K562 (cell line): ENCODE results near the gene KLK13. TPM values are rescaled to one million over a fixed set of nuclear protein-coding genes. Genes with fewer than 3 reads are reported as not detected.

ENCODE experiments used
- ATAC-seq: fragments of 200-7000 bp; cut with Tn5 transposase; 3 replicates; pipeline ENCODE4 v1.9.1; 2020; ENCODE audit warnings: moderate library complexity
- BruUV-seq: library from RNA; stranded (reverse); fragments of 400-500 nt; replicated peaks from 2 replicates; lab custom pipeline; 2021; lab: Mats Ljungman, UMichigan
- CTCF ChIA-PET: fragments of 300-600 bp; formaldehyde crosslinking; extraction: SDS; loops from one replicate; lab custom pipeline; 2021; ENCODE audit warnings: low intra/inter-chr PET ratio; lab: Yijun Ruan, JAX
- POLR2A ChIA-PET: fragments of 300-600, 350-650 bp; sonication (Branson Sonifier 250); formaldehyde crosslinking; extraction: SDS; loops from one replicate; lab custom pipeline; 2021; ENCODE audit warnings: antibody characterized with exemption, inconsistent platforms; lab: Yijun Ruan, JAX
- DNase-seq, 4 experiments: peaks; one replicate each; pipeline versions ENCODE4 v3.0.0 to v3.0.0-alpha.2; 2011 to 2018; ENCODE audit warnings: low spot score in 3 of 4, mixed read lengths in 3 of 4; ENCODE audit errors: extremely low read depth in 1 of 4
- FAIRE-seq: peaks from 2 replicates; lab custom pipeline; 2011; peaks lifted over from hg19 to GRCh38; lab: Jason Lieb, UNC
- H2AFZ ChIP-seq: 2 replicates; pipeline ENCODE4 v1.6.0; 2011; ENCODE audit warnings: low read depth, low read length, control low read depth, inconsistent platforms
- H3K27ac ChIP-seq: fragments of 200-600 bp; 3 replicates; pipeline ENCODE4 v1.8.0; 2011; ENCODE audit warnings: low read depth, mild to moderate bottlenecking, control low read depth, inconsistent platforms, low read length, moderate library complexity, mixed read lengths; ENCODE audit errors: extremely low read depth
- H3K27me3 ChIP-seq, 2 experiments: fragments of 300-600 bp in 1 of 2; 2 replicates in 1 of 2; 3 replicates in 1 of 2; pipeline versions ENCODE4 v1.6.0 to v1.8.0; 2011; ENCODE audit warnings: inconsistent platforms in 2 of 2, low read length in 2 of 2, mild to moderate bottlenecking in 1 of 2, mixed read lengths in 1 of 2, moderate library complexity in 1 of 2; ENCODE audit not compliant: control insufficient read depth in 2 of 2, insufficient read depth in 2 of 2
- H3K36me3 ChIP-seq: fragments of 300-600 bp; 3 replicates; pipeline ENCODE4 v1.8.0; 2011; ENCODE audit warnings: mild to moderate bottlenecking, low read length, inconsistent platforms; ENCODE audit not compliant: control insufficient read depth, insufficient read depth
- H3K4me1 ChIP-seq, 2 experiments: fragments of 200-600 bp in 1 of 2; replicated peaks in 1 of 2; 2 replicates in 1 of 2; 3 replicates in 1 of 2; pipeline versions ENCODE4 v1.5.1 to v1.8.0; 2011; ENCODE audit warnings: inconsistent platforms in 2 of 2, low read length in 2 of 2, mild to moderate bottlenecking in 1 of 2, mixed read lengths in 1 of 2, moderate library complexity in 1 of 2; ENCODE audit not compliant: control insufficient read depth in 2 of 2, insufficient read depth in 2 of 2
- H3K4me2 ChIP-seq: 2 replicates; pipeline ENCODE4 v1.6.1; 2011; ENCODE audit warnings: low read length, control low read depth, inconsistent platforms, mixed read lengths; ENCODE audit not compliant: insufficient read depth
- H3K4me3 ChIP-seq: fragments of 200-600 bp; sonication (generic), shearing (Covaris generic); 2 replicates; pipeline ENCODE4 v1.5.1; 2016; ENCODE audit warnings: control low read depth, inconsistent platforms
- H3K79me2 ChIP-seq: fragments of 200-600 bp; 3 replicates; pipeline ENCODE4 v1.8.0; 2011; ENCODE audit warnings: low read length, inconsistent platforms; ENCODE audit not compliant: control insufficient read depth, insufficient read depth
- H3K9ac ChIP-seq, 2 experiments: 2 replicates each; pipeline versions ENCODE4 v1.6.0 to v1.6.1; 2011; ENCODE audit warnings: low read depth in 2 of 2, low read length in 2 of 2, control low read depth in 1 of 2, inconsistent platforms in 1 of 2, mild to moderate bottlenecking in 1 of 2, mixed read lengths in 1 of 2; ENCODE audit not compliant: insufficient read depth in 1 of 2
- H3K9me1 ChIP-seq: one replicate; pipeline ENCODE4 v1.6.0; 2011; ENCODE audit warnings: inconsistent platforms, mild to moderate bottlenecking, low read length, moderate library complexity; ENCODE audit not compliant: control insufficient read depth, insufficient read depth
- H3K9me3 ChIP-seq: replicated peaks from 2 replicates; pipeline ENCODE4 v1.5.1; 2011; ENCODE audit warnings: low read depth, low read length, inconsistent platforms; ENCODE audit not compliant: control insufficient read depth, insufficient read depth
- H4K20me1 ChIP-seq: replicated peaks from 2 replicates; pipeline ENCODE4 v1.6.1; 2011; ENCODE audit warnings: low read length, inconsistent platforms, mixed read lengths; ENCODE audit not compliant: control insufficient read depth, insufficient read depth
- ARID2 ChIP-seq: fragments of 450-650 bp; IDR thresholded peaks from 2 replicates; pipeline ENCODE4 v1.6.1; 2017; ENCODE audit warnings: antibody characterized with exemption, mild to moderate bottlenecking
- CLOCK ChIP-seq: fragments of 250-450 bp; sonication (Bioruptor Pico); IDR thresholded peaks from 2 replicates; pipeline ENCODE4 v1.4.0; 2020; ENCODE audit warnings: mild to moderate bottlenecking, moderate library complexity, borderline replicate concordance
- GABPB1 ChIP-seq: sonication (generic); formaldehyde crosslinking; IDR thresholded peaks from 2 replicates; pipeline ENCODE4 v1.8.0; 2022; ENCODE audit warnings: mild to moderate bottlenecking, missing genetic modification reagents
- NR2C1 ChIP-seq, 2 experiments: fragments of 450-650 bp; IDR thresholded peaks; 2 replicates each; pipeline ENCODE4 v1.6.1; 2017; ENCODE audit warnings: mild to moderate bottlenecking in 2 of 2, antibody characterized with exemption in 1 of 2, inconsistent platforms in 1 of 2, missing compliant biosample characterization in 1 of 2, missing genetic modification characterization in 1 of 2
- PRDM10 ChIP-seq: fragments of 450-650 bp; IDR thresholded peaks from 2 replicates; pipeline ENCODE4 v1.6.1; 2018; ENCODE audit not compliant: partially characterized antibody
- ZBED1 ChIP-seq: IDR thresholded peaks from 2 replicates; pipeline ENCODE4 v1.6.1; 2014
- ZBTB34 ChIP-seq: fragments of 250-450 bp; sonication (Bioruptor Pico); IDR thresholded peaks from 2 replicates; pipeline ENCODE4 v1.8.0; 2021; ENCODE audit warnings: mild to moderate bottlenecking, moderate library complexity
- ZNF134 ChIP-seq: fragments of 250-450 bp; sonication (Bioruptor Pico); conservative IDR thresholded peaks from 2 replicates; pipeline ENCODE4 v1.4.0; 2020
- ZNF444 ChIP-seq: fragments of 250-450 bp; sonication (Bioruptor Pico); IDR thresholded peaks from 2 replicates; pipeline ENCODE4 v1.4.0; 2020; ENCODE audit warnings: mild to moderate bottlenecking, moderate library complexity
- ZNF609 ChIP-seq: sonication (generic); formaldehyde crosslinking; IDR thresholded peaks from 2 replicates; pipeline ENCODE4 v1.8.1; 2023; ENCODE audit warnings: missing genetic modification reagents, mild to moderate bottlenecking, borderline replicate concordance
- WGBS: fragments of 100-300 bp; shearing (Covaris generic); methylation state at CpG from one replicate; pipeline ENCODE4 v1.1.6; 2016; ENCODE audit warnings: low coverage, mixed read lengths; ENCODE audit not compliant: insufficient coverage; ENCODE audit errors: missing lambda C conversion rate; 5-methylcytosine and 5-hydroxymethylcytosine counted together
- in situ Hi-C: fragments of 300-500 bp; cut with MboI; formaldehyde crosslinking; loops from 4 replicates; pipeline ENCODE4 v1.15.0; 2018; ENCODE audit warnings: inconsistent platforms, mixed read lengths
- intact Hi-C: fragments of 100-400 bp; cut with micrococcal nuclease; formaldehyde crosslinking; loops from 2 replicates; pipeline ENCODE4 v1.14.2; 2022
- polyA plus RNA-seq, 8 experiments: library from polyadenylated mRNA; depleted of rRNA in 4 of 8; stranded (reverse) in 5 of 8; unstranded in 3 of 8; fragments of >200 nt; fragmentation: Nextera tagmentation in 2 of 8; fragmentation: Illumina TruSeq in 1 of 8; extraction: Ambion mirVana in 2 of 8; extraction: Trizol in 1 of 8; gene quantifications; 2 replicates each; pipeline versions ENCODE4 v1.2.1 to v1.2.3, GENCODE V29; 2011 to 2014; ENCODE audit warnings: inconsistent platforms in 1 of 8, missing spikeins in 1 of 8
- total RNA-seq, 7 experiments: library from RNA; depleted of rRNA in 6 of 7; stranded (reverse); fragments of >200 nt in 6 of 7; fragmentation: Illumina TruSeq in 2 of 7; extraction: Trizol in 2 of 7; gene quantifications; 2 replicates each; pipeline versions ENCODE4 v1.2.1 to v1.2.3, GENCODE V29; 2011 to 2021; ENCODE audit warnings: low replicate concordance in 1 of 7

The KLK13 gene
- total and polyA plus RNA-seq, 9 of the 15 experiments (the other 6 are each of a cell fraction or from before 2014, with no cell fraction given): 0.72 to 9.0 (median 2.3) TPM

- 22% methylated on average over 25 of the region's 28 CpGs for WGBS
- FAIRE-seq (no peak), ATAC-seq (no peak), DNase-seq (no peak)
- Histone ChIP-seq H3K36me3 (no peaks in the 10 kb centered on the region), H3K4me1 (peaks cover 0 to 6% of the 10 kb centered on the region in 2 experiments; a peak in 3 of 5 replicates), H3K9ac (no peak overlapping the region), H3K9me1 (peaks cover 2% of the 10 kb centered on the region), H3K4me3 (no peak overlapping the region), H2AFZ (no peak overlapping the region), H3K4me2 (no peak overlapping the region), H3K27ac (no peak overlapping the region), H3K9me3 (no peaks in the 10 kb centered on the region), H3K79me2 (no peaks in the 10 kb centered on the region), H4K20me1 (no peaks in the 10 kb centered on the region), H3K27me3 (peaks cover 12 to 46% of the 10 kb centered on the region in 2 experiments)
- POLR2A ChIA-PET: no interaction called here
- CTCF ChIA-PET: no interaction called here
- intact Hi-C loops: no loop called here
- BruUV-seq: no TSS peak
- in situ Hi-C loops: no loop called here
- TF ChIP-seq ZNF444 (CRISPR knock-in tag) (no peak), ZNF134 (CRISPR knock-in tag) (no peak), GABPB1 (CRISPR knock-in tag) (no peak), ZBTB34 (CRISPR knock-in tag) (no peak), PRDM10 (no peak), CLOCK (CRISPR knock-in tag) (no peak), ZNF609 (CRISPR knock-in tag) (no peak), ARID2 (no peak), ZBED1 (no peak), NR2C1 (IDR thresholded peaks at IDR 0.05) (peak; percentile 7; the same call in 1 of the 2 replicates), NR2C1 (tag; IDR thresholded peaks at IDR 0.05) (no peak)
These were observed 33.0 kb downstream of the KLK13 start for GRCh38 chr19:51031880-51032225.
